Kidney (tissue), 14 donors: ENCODE data around the gene CRABP2. TPM values are rescaled to one million over a fixed set of nuclear protein-coding genes. Genes with fewer than 3 reads are reported as not detected.

Experiments
- DNase-seq, 5 donors: peaks; one replicate each; pipeline ENCODE4 v3.0.0-alpha.2; 2013 to 2020
- FAIRE-seq: peaks from 2 replicates; lab custom pipeline; 2012; peaks lifted over from hg19 to GRCh38; lab: Jason Lieb, UNC
- H3K27ac ChIP-seq, 2 donors: one replicate each; pipeline ENCODE4 v1.7.0; 2013; ENCODE audit warnings: low read depth in 2 of 2, low read length in 2 of 2, inconsistent platforms in 1 of 2
- H3K27me3 ChIP-seq: one replicate; pipeline ENCODE4 v1.7.1; 2013; ENCODE audit warnings: low read length, inconsistent platforms; ENCODE audit not compliant: control insufficient read depth, insufficient read depth
- H3K36me3 ChIP-seq, 3 donors: one replicate each; pipeline versions ENCODE4 v1.7.0 to v1.7.1; 2013; ENCODE audit warnings: low read length in 3 of 3, control low read depth in 1 of 3, inconsistent platforms in 1 of 3; ENCODE audit not compliant: insufficient read depth in 3 of 3, control insufficient read depth in 2 of 3
- H3K4me1 ChIP-seq, 3 donors: one replicate each; pipeline versions ENCODE4 v1.7.0 to v1.7.1; 2013; ENCODE audit warnings: low read length in 3 of 3, inconsistent platforms in 1 of 3, low read depth in 1 of 3; ENCODE audit not compliant: control insufficient read depth in 2 of 3, insufficient read depth in 2 of 3
- H3K4me3 ChIP-seq, 3 donors: one replicate each; pipeline versions ENCODE4 v1.7.0 to v1.8.1; 2013; ENCODE audit warnings: low read length in 3 of 3, control low read depth in 1 of 3, inconsistent platforms in 1 of 3
- H3K9ac ChIP-seq, 3 donors: one replicate each; pipeline versions ENCODE4 v1.7.0 to v1.7.1; 2013; ENCODE audit warnings: low read length in 3 of 3, control low read depth in 1 of 3, inconsistent platforms in 1 of 3
- H3K9me3 ChIP-seq, 3 donors: one replicate each; pipeline versions ENCODE4 v1.7.0 to v1.7.1; 2013; ENCODE audit warnings: low read length in 3 of 3, control low read depth in 1 of 3, inconsistent platforms in 1 of 3; ENCODE audit not compliant: control insufficient read depth in 2 of 3, insufficient read depth in 1 of 3
- CTCF ChIP-seq: IDR thresholded peaks from 3 replicates; pipeline ENCODE4 v1.5.1; 2012; ENCODE audit warnings: mild to moderate bottlenecking, moderate library complexity, borderline replicate concordance; ENCODE audit not compliant: insufficient read depth; ENCODE audit errors: extremely low read depth
- intact Hi-C: fragments of 100-400 bp; cut with DNase I; formaldehyde crosslinking; loops from one replicate; pipeline ENCODE4 v1.11.1; 2022
- polyA plus RNA-seq: library from polyadenylated mRNA; stranded (reverse); fragments of 350-450 nt; fragmentation: Illumina TruSeq; extraction: RNeasy Lipid Tissue Mini Kit (QIAGEN cat#74804); gene quantifications from one replicate; pipeline ENCODE4 v1.2.3, GENCODE V29; 2014; ENCODE audit warnings: low read depth, low replicate concordance; ENCODE audit not compliant: insufficient read depth
- total RNA-seq: library from RNA; stranded (reverse); fragmentation: NEBNext Ultra II Directional; extraction: Animal tissue kit (Norgen Biotek cat#: 25700); gene quantifications from one replicate; pipeline ENCODE4 v1.2.1, GENCODE V29; 2021
- donor health status: control.
- donor health status: control.
- donor health status: control.
- donor health status: control.
- donor health status: control.
- donor health status: DM: yes; HTN: yes; CAD: no.
- donor health status: Normal renal cell carcinoma (clear cell type).

Gene CRABP2
- total and polyA plus RNA-seq, 2 donors from 2014 or later = 15.2 to 21.6 TPM

- Histone ChIP-seq H3K36me3 (no peaks in the 10 kb centered on the region), H3K9me3 (no peaks in the 10 kb centered on the region), H3K27me3 (no peaks in the 10 kb centered on the region), H3K9ac (no peak overlapping the region), H3K4me1 (peaks cover 0 to 2% (median 0%) of the 10 kb centered on the region in 3 donors), H3K27ac (no peak overlapping the region), H3K4me3 (no peak overlapping the region)
- no peak for FAIRE-seq
- TF ChIP-seq CTCF = no peak
- intact Hi-C loops = no loop called here
- peak in 1 of 5 donors; percentile 66 for DNase-seq
Observed at GRCh38 chr1:156711011-156711817, 5.8 kb upstream of the CRABP2 start.

- Histone ChIP-seq H3K4me3 (no peak overlapping the region), H3K9ac (no peak overlapping the region), H3K36me3 (no peaks in the 10 kb centered on the region), H3K4me1 (peaks cover 0 to 9% (median 0%) of the 10 kb centered on the region in 3 donors), H3K27ac (no peak overlapping the region), H3K9me3 (no peaks in the 10 kb centered on the region), H3K27me3 (no peaks in the 10 kb centered on the region)
- FAIRE-seq (no peak), DNase-seq (peak in 2 of 5 donors; percentile 63 to 86)
- intact Hi-C loops = no loop called here
- TF ChIP-seq CTCF = no peak
Observed at GRCh38 chr1:156709757-156710489, 4.5 kb upstream of the CRABP2 start.

DNA sequence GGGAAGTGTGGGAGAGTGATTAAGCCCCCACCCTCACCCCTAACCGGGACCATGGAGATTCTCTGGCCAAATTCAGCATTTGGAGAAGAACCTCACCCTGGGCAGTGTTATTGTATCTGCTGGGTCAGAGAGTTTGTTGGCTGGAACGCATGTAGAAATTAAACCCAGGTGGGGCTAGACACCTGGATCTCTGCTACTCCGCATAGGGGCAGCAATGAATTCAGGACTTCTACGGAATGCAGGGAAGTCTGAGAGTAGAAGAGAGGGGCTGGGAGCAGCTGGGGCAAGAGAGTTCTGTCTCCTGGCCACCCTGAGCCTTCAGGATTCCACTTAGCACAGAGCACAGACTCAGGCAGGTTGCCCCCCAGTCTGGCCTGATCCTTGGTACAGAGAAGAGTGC, 3.6 kb upstream of the CRABP2 start:
- no peak overlapping the region for H3K27ac ChIP-seq
- FAIRE-seq (no peak), DNase-seq (no peak)
- H3K36me3 ChIP-seq = no peaks in the 10 kb centered on the region
- no peak overlapping the region for H3K9ac ChIP-seq
- intact Hi-C loops = no loop called here
- H3K9me3 ChIP-seq = no peaks in the 10 kb centered on the region
- no peak overlapping the region for H3K4me3 ChIP-seq
- TF ChIP-seq CTCF = no peak
- no peaks in the 10 kb centered on the region for H3K27me3 ChIP-seq
- H3K4me1 ChIP-seq = peaks cover 0 to 11% (median 0%) of the 10 kb centered on the region in 3 donors
